HEK293 (cell line): ENCODE results near the gene ANKRD13A.

Source experiments
- CTCF ChIA-PET: fragments of 350-600 bp; formaldehyde crosslinking; extraction: SDS; loops from one replicate; lab custom pipeline; 2021; ENCODE audit warnings: antibody characterized with exemption; lab: Yijun Ruan, JAX
- POLR2A ChIA-PET: fragments of 300-600 bp; formaldehyde crosslinking; extraction: SDS; loops from one replicate; lab custom pipeline; 2020; ENCODE audit warnings: antibody characterized with exemption, inconsistent platforms; lab: Yijun Ruan, JAX
- H3K27ac ChIP-seq: fragments of 200-500 bp; sonication (Bioruptor generic); 2 replicates; pipeline ENCODE4 v1.5.1; 2014; ENCODE audit warnings: low read depth, low read length, control low read depth, inconsistent platforms; ENCODE audit errors: extremely low read depth
- H3K36me3 ChIP-seq, 2 experiments: fragments of 200-500 bp in 1 of 2; sonication (Bioruptor generic) in 1 of 2; 1 replicate in 1 of 2; 2 replicates in 1 of 2; pipeline ENCODE4 v1.5.1; 2014 to 2017; ENCODE audit warnings: inconsistent platforms in 2 of 2, low read length in 2 of 2; ENCODE audit not compliant: control insufficient read depth in 2 of 2, insufficient read depth in 1 of 2
- H3K4me1 ChIP-seq: fragments of 200-500 bp; sonication (Bioruptor generic); 2 replicates; pipeline ENCODE4 v1.5.1; 2014; ENCODE audit warnings: mild to moderate bottlenecking, low read length, inconsistent platforms; ENCODE audit not compliant: control insufficient read depth, insufficient read depth
- H3K4me3 ChIP-seq: 2 replicates; pipeline ENCODE4 v1.5.1; 2011; ENCODE audit warnings: low read depth, mild to moderate bottlenecking, control low read depth, low read length, moderate library complexity
- H3K9me3 ChIP-seq: fragments of 200-500 bp; sonication (Bioruptor generic); 2 replicates; pipeline ENCODE4 v1.5.1; 2014; ENCODE audit warnings: low read depth, low read length, inconsistent platforms; ENCODE audit not compliant: control insufficient read depth, insufficient read depth
- EGR2 ChIP-seq: fragments of 450-650 bp; formaldehyde crosslinking; IDR thresholded peaks from 2 replicates; pipeline ENCODE4 v1.5.1; 2016; ENCODE audit warnings: low read depth, missing biosample characterization, missing genetic modification characterization
- KLF1 ChIP-seq: fragments of 450-650 bp; formaldehyde crosslinking; IDR thresholded peaks from 2 replicates; pipeline ENCODE4 v1.5.1; 2016; ENCODE audit warnings: missing biosample characterization, missing genetic modification characterization
- PRDM1 ChIP-seq: fragments of 450-650 bp; formaldehyde crosslinking; IDR thresholded peaks from 2 replicates; pipeline ENCODE4; 2016; ENCODE audit warnings: missing biosample characterization, missing genetic modification characterization
- SETDB1 ChIP-seq: IDR thresholded peaks from one replicate; pipeline ENCODE4 v1.6.1; 2017; ENCODE audit warnings: mild to moderate bottlenecking, low read length, moderate library complexity, mixed read lengths; ENCODE audit not compliant: insufficient read length
- TCF7L2 ChIP-seq: IDR thresholded peaks from 2 replicates; pipeline ENCODE4 v1.6.1; 2011; ENCODE audit warnings: low read depth, mild to moderate bottlenecking, inconsistent platforms, low read length, moderate library complexity, borderline replicate concordance
- ZNF121 ChIP-seq: fragments of 450-650 bp; formaldehyde crosslinking; IDR thresholded peaks from 2 replicates; pipeline ENCODE4 v1.5.1; 2016; ENCODE audit warnings: missing biosample characterization, missing genetic modification characterization
- ZNF132 ChIP-seq: fragments of 450-650 bp; formaldehyde crosslinking; IDR thresholded peaks from 2 replicates; pipeline ENCODE4 v1.5.1; 2017; ENCODE audit warnings: missing biosample characterization, missing genetic modification characterization, borderline replicate concordance
- ZNF155 ChIP-seq: fragments of 450-650 bp; formaldehyde crosslinking; IDR thresholded peaks from 2 replicates; pipeline ENCODE4 v1.5.1; 2016; ENCODE audit warnings: missing biosample characterization, missing genetic modification characterization
- ZNF157 ChIP-seq: fragments of 450-650 bp; formaldehyde crosslinking; IDR thresholded peaks from 2 replicates; pipeline ENCODE4 v1.5.1; 2016; ENCODE audit warnings: missing biosample characterization, missing genetic modification characterization
- ZNF292 ChIP-seq: fragments of 450-650 bp; formaldehyde crosslinking; IDR thresholded peaks from 2 replicates; pipeline ENCODE4 v1.5.1; 2016; ENCODE audit warnings: low read depth, missing biosample characterization, missing genetic modification characterization, borderline replicate concordance
- ZNF366 ChIP-seq: fragments of 450-650 bp; formaldehyde crosslinking; conservative IDR thresholded peaks from 2 replicates; pipeline ENCODE4 v1.5.1; 2016; ENCODE audit warnings: missing biosample characterization, missing genetic modification characterization
- ZNF596 ChIP-seq: fragments of 450-650 bp; IDR thresholded peaks from 2 replicates; pipeline ENCODE4 v1.5.0; 2018; ENCODE audit warnings: missing biosample characterization, mild to moderate bottlenecking, missing genetic modification characterization, moderate library complexity
- ZNF658 ChIP-seq: fragments of 450-650 bp; formaldehyde crosslinking; IDR thresholded peaks from 2 replicates; pipeline ENCODE4; 2016; ENCODE audit warnings: missing biosample characterization, missing genetic modification characterization
- TF ChIP-seq, protein P1 (sequence below): fragments of 450-650 bp; formaldehyde crosslinking; IDR thresholded peaks from 2 replicates; pipeline ENCODE4 v1.5.1; 2016; ENCODE audit warnings: missing biosample characterization, missing genetic modification characterization
- TF ChIP-seq, protein P2 (sequence below): fragments of 450-650 bp; formaldehyde crosslinking; IDR thresholded peaks from 2 replicates; pipeline ENCODE4 v1.5.1; 2016; ENCODE audit warnings: missing biosample characterization, missing genetic modification characterization
- TF ChIP-seq, protein P3 (sequence below): fragments of 450-650 bp; formaldehyde crosslinking; IDR thresholded peaks from 2 replicates; pipeline ENCODE4 v1.5.1; 2016; ENCODE audit warnings: missing biosample characterization, missing genetic modification characterization, borderline replicate concordance
- TF ChIP-seq, protein P4 (sequence below): sonication (generic); formaldehyde crosslinking; IDR thresholded peaks from 2 replicates; pipeline ENCODE4 v1.8.1; 2022; ENCODE audit warnings: mild to moderate bottlenecking, moderate library complexity, missing genetic modification reagents
- TF ChIP-seq, protein P5 (sequence below): fragments of 450-650 bp; formaldehyde crosslinking; optimal IDR thresholded peaks from 2 replicates; pipeline ENCODE3; 2016; ENCODE audit warnings: missing biosample characterization, mild to moderate bottlenecking, missing genetic modification characterization
- TF ChIP-seq, protein P6 (sequence below): fragments of 450-650 bp; formaldehyde crosslinking; IDR thresholded peaks from 2 replicates; pipeline ENCODE4 v1.5.1; 2017; ENCODE audit warnings: missing biosample characterization, missing genetic modification characterization

Gene ANKRD13A

DNA sequence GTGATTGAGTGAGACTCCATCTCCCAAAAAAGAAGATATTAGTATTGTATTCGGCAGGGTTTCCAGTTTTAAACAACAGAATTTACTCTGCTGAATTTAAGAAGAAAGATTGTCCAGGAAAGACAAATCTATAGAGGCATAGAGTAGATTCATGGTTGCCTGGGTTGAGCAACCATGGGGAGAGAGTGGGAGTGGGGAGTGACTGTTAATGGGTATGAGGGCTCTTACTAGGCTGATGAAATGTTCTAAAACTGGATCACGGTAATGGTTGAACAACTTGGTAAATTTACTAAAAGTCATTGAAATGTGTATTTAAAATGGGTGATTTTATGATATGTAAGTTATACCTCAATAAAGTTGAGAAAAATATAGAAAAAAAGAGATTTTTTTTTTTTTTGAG is 63.0 kb downstream of the ANKRD13A start:
- H3K36me3 ChIP-seq, result no peaks in the 10 kb centered on the region
- ChIA-PET CTCF (interaction anchor here (1.8 kb wide), 1 partner anchor 13 kb away, joined by 5 read pairs; no protein-coding TSS in a partner anchor), POLR2A (no interaction called here)
- H3K4me3 ChIP-seq, result no peak overlapping the region
- TF ChIP-seq PRDM1 (tag by site-specific recombination), result no peak
- no peak for TF ChIP-seq KLF1 (tag by site-specific recombination)
- no peak for TF ChIP-seq ZNF155 (tag by site-specific recombination)
- 0 out of 2 replicates have a peak, but pooled peaks cover 4% of the 10 kb centered on the region for H3K4me1 ChIP-seq
- H3K27ac ChIP-seq, result no peak overlapping the region
- H3K9me3 ChIP-seq, result no peaks in the 10 kb centered on the region

DNA sequence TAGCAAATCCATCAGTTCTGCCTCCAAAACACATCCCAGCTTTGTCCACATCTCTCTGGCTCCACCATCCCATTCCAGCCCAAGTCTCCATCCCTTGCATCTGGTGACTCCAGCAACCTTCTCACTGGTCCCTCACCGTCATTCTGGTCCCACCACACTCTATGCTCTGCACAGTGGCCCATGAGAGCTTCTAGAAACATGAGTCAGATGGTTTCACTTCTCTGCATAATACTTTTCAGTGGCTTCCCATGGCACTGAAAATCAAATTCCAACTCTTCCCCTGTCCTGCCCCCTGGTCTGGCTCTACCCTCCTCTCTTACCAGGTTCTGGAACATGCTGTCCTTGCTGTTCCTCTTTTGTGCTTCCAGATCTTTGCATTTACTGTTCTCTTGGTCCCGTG is 66.3 kb downstream of the ANKRD13A start:
- CTCF ChIA-PET, result interaction anchor here (0.5 kb wide), 1 partner anchor 366 kb away, joined by 3 read pairs; no protein-coding TSS in a partner anchor
- no peaks in the 10 kb centered on the region for H3K36me3 ChIP-seq
- H3K4me1 ChIP-seq, result no peaks in the 10 kb centered on the region
- no peaks in the 10 kb centered on the region for H3K9me3 ChIP-seq
- POLR2A ChIA-PET, result no interaction called here
- no peak overlapping the region for H3K27ac ChIP-seq
- H3K4me3 ChIP-seq, result no peak overlapping the region
- TF ChIP-seq, protein P1, sequence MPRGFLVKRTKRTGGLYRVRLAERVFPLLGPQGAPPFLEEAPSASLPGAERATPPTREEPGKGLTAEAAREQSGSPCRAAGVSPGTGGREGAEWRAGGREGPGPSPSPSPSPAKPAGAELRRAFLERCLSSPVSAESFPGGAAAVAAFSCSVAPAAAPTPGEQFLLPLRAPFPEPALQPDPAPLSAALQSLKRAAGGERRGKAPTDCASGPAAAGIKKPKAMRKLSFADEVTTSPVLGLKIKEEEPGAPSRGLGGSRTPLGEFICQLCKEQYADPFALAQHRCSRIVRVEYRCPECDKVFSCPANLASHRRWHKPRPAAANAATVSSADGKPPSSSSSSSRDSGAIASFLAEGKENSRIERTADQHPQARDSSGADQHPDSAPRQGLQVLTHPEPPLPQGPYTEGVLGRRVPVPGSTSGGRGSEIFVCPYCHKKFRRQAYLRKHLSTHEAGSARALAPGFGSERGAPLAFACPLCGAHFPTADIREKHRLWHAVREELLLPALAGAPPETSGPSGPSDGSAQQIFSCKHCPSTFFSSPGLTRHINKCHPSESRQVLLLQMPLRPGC, result no peak
- no peak for TF ChIP-seq ZNF132 (tag by site-specific recombination)
- no peak for TF ChIP-seq ZNF292 (tag by site-specific recombination)
- no peak for TF ChIP-seq TCF7L2
- no peak for TF ChIP-seq ZNF157 (tag by site-specific recombination)
- no peak for TF ChIP-seq EGR2 (tag by site-specific recombination)
- TF ChIP-seq, protein P2, sequence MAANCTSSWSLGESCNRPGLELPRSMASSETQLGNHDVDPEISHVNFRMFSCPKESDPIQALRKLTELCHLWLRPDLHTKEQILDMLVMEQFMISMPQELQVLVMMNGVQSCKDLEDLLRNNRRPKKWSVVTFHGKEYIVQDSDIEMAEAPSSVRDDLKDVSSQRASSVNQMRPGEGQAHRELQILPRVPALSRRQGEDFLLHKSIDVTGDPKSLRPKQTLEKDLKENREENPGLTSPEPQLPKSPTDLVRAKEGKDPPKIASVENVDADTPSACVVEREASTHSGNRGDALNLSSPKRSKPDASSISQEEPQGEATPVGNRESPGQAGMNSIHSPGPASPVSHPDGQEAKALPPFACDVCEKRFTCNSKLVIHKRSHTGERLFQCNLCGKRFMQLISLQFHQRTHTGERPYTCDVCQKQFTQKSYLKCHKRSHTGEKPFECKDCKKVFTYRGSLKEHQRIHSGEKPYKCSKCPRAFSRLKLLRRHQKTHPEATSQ (tag by site-specific recombination), result no peak
- TF ChIP-seq, protein P3, sequence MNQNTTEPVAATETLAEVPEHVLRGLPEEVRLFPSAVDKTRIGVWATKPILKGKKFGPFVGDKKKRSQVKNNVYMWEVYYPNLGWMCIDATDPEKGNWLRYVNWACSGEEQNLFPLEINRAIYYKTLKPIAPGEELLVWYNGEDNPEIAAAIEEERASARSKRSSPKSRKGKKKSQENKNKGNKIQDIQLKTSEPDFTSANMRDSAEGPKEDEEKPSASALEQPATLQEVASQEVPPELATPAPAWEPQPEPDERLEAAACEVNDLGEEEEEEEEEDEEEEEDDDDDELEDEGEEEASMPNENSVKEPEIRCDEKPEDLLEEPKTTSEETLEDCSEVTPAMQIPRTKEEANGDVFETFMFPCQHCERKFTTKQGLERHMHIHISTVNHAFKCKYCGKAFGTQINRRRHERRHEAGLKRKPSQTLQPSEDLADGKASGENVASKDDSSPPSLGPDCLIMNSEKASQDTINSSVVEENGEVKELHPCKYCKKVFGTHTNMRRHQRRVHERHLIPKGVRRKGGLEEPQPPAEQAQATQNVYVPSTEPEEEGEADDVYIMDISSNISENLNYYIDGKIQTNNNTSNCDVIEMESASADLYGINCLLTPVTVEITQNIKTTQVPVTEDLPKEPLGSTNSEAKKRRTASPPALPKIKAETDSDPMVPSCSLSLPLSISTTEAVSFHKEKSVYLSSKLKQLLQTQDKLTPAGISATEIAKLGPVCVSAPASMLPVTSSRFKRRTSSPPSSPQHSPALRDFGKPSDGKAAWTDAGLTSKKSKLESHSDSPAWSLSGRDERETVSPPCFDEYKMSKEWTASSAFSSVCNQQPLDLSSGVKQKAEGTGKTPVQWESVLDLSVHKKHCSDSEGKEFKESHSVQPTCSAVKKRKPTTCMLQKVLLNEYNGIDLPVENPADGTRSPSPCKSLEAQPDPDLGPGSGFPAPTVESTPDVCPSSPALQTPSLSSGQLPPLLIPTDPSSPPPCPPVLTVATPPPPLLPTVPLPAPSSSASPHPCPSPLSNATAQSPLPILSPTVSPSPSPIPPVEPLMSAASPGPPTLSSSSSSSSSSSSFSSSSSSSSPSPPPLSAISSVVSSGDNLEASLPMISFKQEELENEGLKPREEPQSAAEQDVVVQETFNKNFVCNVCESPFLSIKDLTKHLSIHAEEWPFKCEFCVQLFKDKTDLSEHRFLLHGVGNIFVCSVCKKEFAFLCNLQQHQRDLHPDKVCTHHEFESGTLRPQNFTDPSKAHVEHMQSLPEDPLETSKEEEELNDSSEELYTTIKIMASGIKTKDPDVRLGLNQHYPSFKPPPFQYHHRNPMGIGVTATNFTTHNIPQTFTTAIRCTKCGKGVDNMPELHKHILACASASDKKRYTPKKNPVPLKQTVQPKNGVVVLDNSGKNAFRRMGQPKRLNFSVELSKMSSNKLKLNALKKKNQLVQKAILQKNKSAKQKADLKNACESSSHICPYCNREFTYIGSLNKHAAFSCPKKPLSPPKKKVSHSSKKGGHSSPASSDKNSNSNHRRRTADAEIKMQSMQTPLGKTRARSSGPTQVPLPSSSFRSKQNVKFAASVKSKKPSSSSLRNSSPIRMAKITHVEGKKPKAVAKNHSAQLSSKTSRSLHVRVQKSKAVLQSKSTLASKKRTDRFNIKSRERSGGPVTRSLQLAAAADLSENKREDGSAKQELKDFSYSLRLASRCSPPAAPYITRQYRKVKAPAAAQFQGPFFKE (tag by site-specific recombination), result no peak
- no peak for TF ChIP-seq ZNF366 (tag by site-specific recombination)
- TF ChIP-seq ZNF121 (tag by site-specific recombination), result no peak
- no peak for TF ChIP-seq ZNF596 (tag by site-specific recombination)
- TF ChIP-seq, protein P4, sequence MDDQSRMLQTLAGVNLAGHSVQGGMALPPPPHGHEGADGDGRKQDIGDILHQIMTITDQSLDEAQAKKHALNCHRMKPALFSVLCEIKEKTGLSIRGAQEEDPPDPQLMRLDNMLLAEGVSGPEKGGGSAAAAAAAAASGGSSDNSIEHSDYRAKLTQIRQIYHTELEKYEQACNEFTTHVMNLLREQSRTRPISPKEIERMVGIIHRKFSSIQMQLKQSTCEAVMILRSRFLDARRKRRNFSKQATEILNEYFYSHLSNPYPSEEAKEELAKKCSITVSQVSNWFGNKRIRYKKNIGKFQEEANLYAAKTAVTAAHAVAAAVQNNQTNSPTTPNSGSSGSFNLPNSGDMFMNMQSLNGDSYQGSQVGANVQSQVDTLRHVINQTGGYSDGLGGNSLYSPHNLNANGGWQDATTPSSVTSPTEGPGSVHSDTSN (CRISPR knock-in tag), result no peak
- no peak for TF ChIP-seq SETDB1
- TF ChIP-seq, protein P5, sequence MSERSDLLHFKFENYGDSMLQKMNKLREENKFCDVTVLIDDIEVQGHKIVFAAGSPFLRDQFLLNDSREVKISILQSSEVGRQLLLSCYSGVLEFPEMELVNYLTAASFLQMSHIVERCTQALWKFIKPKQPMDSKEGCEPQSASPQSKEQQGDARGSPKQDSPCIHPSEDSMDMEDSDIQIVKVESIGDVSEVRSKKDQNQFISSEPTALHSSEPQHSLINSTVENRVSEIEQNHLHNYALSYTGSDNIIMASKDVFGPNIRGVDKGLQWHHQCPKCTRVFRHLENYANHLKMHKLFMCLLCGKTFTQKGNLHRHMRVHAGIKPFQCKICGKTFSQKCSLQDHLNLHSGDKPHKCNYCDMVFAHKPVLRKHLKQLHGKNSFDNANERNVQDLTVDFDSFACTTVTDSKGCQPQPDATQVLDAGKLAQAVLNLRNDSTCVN (tag by site-specific recombination), result no peak
- no peak for TF ChIP-seq ZNF658 (tag by site-specific recombination)
- TF ChIP-seq, protein P6, sequence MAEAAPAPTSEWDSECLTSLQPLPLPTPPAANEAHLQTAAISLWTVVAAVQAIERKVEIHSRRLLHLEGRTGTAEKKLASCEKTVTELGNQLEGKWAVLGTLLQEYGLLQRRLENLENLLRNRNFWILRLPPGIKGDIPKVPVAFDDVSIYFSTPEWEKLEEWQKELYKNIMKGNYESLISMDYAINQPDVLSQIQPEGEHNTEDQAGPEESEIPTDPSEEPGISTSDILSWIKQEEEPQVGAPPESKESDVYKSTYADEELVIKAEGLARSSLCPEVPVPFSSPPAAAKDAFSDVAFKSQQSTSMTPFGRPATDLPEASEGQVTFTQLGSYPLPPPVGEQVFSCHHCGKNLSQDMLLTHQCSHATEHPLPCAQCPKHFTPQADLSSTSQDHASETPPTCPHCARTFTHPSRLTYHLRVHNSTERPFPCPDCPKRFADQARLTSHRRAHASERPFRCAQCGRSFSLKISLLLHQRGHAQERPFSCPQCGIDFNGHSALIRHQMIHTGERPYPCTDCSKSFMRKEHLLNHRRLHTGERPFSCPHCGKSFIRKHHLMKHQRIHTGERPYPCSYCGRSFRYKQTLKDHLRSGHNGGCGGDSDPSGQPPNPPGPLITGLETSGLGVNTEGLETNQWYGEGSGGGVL (tag by site-specific recombination), result no peak
